Measurements from ENCODE around the gene GRAMD2A.
A peak's percentile ranks its signal among the peaks of the same experiment; 100 is the strongest.

The GRAMD2A gene

DNA sequence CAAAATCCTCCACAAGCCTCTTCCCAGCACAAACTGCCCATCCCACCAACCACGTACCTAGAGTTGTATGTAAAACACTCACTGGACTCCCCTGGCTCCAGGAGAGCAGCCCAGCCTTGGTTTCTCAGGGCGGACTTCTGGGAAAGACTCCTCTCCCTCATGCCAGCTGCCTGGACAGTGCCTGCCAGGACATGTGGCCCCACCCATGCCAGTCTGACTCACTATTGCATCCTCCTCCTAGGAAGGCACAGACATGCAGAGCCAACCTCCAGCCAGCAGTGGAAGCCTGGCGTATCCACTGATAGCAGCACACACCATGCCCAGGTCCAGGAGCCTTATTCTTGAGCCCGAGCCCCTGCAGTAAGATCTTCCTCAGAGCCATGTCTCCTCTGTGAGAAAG, 24.8 kb upstream of the GRAMD2A start:
- DNase-seq (ENCODE audit: low read depth) = no peak
- H3K4me3 ChIP-seq (ENCODE audit: low read depth, low read length) = no peak overlapping the region

DNA sequence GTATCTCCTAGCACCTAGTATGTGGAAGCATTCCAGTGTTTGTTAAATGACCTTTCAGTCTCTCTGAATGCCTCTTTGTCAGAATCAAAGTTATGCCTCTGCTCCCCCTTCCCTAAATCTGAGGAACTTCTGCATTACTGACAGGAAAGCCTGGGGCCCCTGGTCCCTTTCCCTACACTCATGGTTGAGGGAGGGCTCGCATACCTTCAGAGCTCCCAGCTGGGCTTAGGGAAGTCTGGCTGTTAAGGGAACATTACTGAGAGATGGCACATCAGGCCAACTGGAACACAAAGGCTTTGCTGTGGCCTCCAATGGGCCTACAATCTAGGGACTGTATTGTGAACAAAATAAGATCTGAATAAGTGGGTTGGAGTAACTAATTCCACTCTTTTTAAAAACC, 23.1 kb upstream of the GRAMD2A start:
- no peak for DNase-seq (ENCODE audit: low read depth)
- H3K4me3 ChIP-seq (ENCODE audit: low read depth, low read length) = no peak overlapping the region

DNA sequence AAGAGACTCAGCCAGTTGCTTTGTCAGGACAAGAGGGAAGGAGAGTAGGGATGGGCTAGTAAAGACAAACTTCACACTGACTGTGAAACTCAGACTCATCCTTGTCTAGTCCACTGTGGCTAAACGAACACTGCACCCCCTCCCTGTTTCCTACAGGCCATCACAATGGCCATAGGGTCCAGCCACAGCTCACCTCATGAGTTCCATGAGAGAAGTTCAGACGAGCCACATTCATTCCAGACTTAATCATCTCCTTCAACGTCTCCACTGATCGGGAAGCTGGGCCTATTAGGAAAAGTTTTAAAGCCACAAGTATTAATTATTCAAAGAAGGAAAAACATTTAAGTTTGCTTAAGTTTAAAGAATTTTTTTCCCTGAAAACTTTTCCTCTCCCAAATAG, 19.6 kb upstream of the GRAMD2A start:
- DNase-seq (ENCODE audit: low read depth) = no peak
- H3K4me3 ChIP-seq (ENCODE audit: low read depth, low read length) = no peak overlapping the region

DNA sequence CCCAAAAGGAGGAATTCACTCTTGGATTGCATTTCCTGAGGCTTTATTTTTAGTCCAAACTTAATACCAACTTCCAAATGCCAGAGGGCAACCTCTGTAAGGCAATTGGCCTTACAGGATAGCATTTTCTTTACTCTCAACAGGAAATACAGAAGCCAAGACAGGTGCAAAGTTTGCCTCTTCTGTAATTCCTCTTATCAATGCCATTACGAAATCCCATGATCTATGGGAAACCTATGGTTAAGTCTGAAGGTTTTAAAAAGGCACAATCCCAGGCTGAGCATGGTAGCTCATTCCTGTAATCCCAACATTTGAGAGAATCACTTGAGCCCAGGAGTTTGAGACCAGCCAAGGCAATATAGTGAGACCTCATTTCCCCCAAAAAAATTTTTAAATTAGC, 18.5 kb upstream of the GRAMD2A start:
- DNase-seq (ENCODE audit: low read depth) = no peak
- H3K4me3 ChIP-seq (ENCODE audit: low read depth, low read length) = no peak overlapping the region

DNA sequence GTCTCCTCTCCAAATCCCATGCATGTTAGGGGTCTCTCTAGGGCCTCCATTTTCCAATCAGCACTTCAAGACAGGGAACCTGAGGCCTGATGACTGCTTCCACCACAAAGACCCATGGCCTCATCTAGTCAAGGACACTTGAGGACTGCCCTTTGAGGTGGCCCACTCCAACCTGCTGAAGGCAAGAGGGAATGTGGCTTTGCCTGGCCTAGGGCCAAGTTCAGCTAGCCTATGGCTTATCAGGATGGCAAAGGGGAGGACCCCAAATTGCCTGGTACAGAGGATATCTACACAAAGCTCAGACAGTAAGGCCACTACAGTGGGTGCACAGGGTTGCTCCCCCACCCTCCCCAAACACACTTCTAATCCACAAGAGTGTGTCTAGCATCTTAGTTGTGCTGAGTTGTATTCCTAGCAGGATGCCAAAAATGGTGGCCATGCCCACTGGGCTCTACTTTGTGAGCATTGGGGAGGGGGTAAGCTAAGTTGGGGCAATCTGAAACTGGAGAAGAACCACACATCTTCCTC, 10.0 kb upstream of the GRAMD2A start:
- no peak for DNase-seq (ENCODE audit: low read depth)
- no peak overlapping the region for H3K4me3 ChIP-seq (ENCODE audit: low read depth, low read length)

DNA sequence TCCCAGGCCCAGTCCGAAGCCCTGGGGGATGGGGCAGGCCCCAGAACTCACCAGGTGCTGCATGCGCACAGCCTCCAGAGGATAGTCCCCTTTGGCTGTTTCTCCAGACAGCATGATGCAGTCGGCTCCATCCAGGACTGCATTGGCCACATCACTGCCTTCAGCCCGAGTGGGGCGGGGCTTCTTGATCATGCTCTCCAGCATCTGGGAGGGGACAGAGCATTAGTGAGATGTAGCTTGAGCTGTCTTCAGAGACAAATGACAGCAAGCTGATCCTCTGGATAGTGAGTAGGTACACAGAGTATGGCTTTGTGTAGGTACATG, 9.1 kb upstream of the GRAMD2A start:
- no peak overlapping the region for H3K4me3 ChIP-seq (ENCODE audit: low read depth, low read length)
- no peak for DNase-seq (ENCODE audit: low read depth)

DNA sequence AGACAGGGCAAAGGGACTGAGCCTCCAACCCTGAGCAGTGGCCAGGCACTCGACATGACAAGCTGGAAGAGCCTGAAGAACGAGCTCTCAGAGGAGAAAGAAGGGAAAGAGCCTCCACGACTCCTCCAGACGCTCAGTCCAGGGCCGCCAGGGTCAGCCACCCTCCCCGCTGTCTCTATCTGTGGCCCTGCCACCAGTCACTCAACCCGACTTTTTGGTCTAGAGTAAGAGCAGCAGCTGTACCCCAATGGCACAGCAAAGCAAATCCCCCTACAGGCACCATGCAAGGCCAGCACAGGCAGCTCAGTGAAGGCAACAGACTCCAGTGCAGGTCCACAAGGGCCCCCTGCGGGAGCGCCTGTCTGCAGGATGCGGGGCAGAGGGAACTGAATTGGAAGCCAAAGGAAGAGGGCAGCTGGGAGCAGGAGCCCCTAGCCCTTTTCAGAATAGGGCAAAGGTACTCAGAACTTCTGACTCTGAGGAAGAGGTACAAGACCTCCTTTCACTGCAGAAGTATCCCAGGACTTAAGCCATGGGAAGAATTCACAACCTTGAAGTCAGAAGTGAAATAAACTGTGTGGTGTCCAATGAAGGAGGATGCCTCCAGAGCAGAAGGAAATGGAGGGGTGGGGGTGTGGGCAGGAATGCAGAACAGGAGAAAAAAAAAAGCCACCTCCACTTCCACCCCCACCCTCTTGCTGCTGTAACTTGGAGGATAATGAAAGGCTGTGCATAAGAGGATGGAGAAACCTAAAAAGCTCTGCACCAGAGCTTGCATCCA, 8.5 kb upstream of the GRAMD2A start:
- H3K4me3 ChIP-seq (ENCODE audit: low read depth, low read length) = no peak overlapping the region
- DNase-seq (ENCODE audit: low read depth) = no peak

DNA sequence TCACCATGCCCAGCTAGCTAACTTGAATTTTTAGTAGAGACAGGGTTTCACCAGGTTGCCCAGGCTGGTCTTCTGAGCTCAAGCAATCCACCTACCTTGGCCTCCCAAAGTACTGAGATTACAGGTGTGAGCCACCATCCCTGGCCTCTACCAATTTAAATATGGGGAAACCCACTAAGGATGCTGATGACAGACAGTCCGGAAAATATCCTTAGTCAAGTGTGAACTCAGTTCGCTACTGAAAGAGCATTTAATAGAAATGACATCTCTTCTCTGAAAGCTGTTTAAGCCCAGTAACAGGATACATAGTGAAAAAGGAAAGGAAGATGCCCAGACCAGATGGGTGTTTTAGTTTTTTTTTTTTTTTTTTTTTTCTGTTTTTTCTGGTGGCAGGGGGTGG, 7.7 kb upstream of the GRAMD2A start:
- DNase-seq (ENCODE audit: low read depth) = no peak
- no peak overlapping the region for H3K4me3 ChIP-seq (ENCODE audit: low read depth, low read length)

DNA sequence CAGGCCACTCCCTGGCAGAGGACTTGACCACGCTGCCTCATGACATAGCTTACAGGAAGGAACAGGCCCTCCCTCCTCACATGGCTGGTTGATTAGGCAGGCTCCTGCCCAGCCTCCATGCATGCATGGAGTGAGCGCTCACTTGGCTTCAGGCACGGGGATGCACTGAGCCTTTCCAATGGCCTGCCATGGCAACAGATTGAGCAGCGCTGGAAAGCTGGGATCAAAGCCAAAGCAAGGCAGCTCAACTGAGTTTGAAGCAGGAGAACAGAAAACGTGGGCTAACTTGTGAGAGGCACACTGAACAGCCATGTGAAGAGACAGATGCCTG, 5.9 kb upstream of the GRAMD2A start:
- peak; percentile 59 for DNase-seq (ENCODE audit: low read depth)
- H3K4me3 ChIP-seq (ENCODE audit: low read depth, low read length) = no peak overlapping the region

DNA sequence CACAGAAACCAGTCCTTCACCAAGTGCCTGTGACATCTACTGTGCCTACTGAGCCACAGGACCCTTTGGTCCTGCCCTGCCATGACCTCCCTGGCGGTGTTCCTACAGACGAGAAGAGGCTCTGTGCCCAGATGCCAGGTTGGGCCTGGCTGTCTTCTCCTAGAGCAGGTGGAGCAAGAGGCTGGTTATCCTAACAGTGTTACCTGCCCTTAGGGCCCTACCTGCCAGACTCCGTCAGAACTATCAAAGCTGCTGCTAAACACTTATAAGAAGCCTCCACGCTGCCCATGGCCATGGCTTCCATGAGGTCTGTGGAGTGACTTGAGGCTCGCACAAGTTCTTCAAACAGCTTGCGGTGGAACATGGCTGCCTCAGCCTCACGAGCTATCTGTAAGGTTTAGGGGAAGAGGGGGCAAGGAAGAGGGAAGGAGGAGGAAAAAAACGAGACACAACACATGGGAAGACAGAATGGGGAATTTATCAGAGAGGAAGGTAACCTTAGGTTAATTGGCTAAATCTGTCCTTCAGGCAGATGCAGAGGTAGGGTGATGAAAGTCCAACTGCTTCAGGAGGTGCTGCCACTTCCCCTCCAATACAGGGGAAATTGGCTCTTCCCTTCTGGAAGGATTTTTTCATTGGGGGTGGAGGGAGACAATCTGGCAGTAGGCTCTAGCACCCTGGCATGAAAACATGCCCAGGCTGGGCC, 5.4 kb upstream of the GRAMD2A start:
- DNase-seq (ENCODE audit: low read depth) = no peak
- no peak overlapping the region for H3K4me3 ChIP-seq (ENCODE audit: low read depth, low read length)

DNA sequence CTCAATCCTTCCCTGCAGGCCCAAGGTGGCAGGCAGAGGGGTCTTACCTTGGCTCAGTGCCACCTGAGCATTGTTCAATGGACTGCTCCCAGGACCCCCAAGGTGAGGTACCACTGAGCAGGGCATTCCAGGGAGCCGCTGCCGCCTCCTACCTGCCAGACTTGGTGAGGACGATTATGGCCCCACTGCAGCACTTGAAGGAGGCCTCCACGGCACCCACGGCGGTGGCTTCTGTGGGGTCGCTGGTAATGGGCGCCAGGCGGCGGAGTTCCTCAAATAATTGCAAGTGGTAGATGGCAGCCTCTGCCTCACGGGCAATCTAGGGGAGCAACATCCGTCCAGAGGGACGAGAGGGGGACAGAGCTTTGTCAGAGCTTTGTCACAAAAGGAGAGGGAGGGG, 4.7 kb upstream of the GRAMD2A start:
- DNase-seq (ENCODE audit: low read depth) = no peak
- H3K4me3 ChIP-seq (ENCODE audit: low read depth, low read length) = no peak overlapping the region

DNA sequence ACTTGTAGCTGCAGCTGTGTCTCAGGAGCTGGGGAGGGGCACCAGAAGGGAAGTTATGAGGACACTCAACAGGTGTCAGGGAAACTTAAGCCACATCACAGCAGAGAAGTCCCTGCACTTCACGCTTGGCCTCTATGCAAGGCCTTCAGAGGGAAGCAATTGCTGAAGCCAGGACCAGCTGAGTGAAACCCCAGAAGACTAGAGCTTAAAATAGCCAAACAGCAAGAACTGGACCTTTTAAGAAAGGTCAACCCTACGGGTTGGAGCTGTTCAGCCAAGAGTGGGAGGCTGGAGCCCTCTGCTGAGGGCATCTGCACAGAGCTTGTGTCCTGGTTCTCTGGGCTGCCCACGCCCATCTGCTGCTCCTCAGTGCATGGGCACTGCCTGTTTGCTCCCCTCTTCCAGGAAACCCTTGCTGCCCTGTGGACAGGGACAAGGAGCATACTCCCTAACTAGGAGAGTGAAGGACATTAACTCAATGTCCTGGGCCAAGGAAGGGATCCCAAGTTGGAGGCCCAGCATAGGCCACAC, 3.9 kb upstream of the GRAMD2A start:
- DNase-seq (ENCODE audit: low read depth) = no peak
- no peak overlapping the region for H3K4me3 ChIP-seq (ENCODE audit: low read depth, low read length)

DNA sequence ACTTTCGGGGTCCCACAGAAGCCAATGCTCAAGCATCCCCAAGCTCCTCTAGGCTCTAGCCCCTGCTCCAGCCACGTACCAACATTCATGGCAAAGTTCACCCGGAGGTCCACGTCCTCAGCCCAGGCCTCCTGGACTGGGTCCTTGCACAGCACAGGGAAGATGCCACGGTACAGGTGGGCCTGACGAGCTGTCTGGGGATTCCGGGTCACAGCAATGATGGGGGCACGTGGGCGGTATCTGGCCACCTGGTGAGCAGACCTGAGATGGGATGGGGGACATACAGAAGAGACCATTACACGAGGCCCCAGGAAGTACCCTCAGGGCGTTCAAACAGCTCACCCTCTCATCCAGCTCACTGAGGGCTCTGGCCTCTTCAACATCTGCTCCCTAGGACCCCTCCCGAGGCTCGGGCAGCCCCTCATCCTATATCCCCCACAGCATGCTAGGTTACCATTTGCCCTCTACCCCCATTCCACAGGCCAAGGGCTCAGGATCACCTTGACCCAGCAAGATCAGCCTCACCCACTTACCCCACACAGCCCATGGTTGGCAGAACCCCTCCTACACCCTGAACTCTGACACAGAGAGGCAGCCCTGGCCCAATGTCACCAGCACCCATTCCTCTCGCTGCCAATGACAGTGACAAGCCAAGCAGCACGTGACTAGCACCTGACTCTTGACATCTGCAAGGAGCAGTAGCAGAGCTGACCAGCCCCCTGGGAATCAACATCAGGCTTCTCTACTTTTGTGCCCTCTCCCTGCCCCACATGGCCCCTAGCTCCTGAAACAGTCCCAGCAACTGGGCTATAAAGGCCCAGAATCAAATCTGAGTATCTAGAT, 3.0 kb upstream of the GRAMD2A start:
- DNase-seq (ENCODE audit: low read depth) = no peak
- no peak overlapping the region for H3K4me3 ChIP-seq (ENCODE audit: low read depth, low read length)

DNA sequence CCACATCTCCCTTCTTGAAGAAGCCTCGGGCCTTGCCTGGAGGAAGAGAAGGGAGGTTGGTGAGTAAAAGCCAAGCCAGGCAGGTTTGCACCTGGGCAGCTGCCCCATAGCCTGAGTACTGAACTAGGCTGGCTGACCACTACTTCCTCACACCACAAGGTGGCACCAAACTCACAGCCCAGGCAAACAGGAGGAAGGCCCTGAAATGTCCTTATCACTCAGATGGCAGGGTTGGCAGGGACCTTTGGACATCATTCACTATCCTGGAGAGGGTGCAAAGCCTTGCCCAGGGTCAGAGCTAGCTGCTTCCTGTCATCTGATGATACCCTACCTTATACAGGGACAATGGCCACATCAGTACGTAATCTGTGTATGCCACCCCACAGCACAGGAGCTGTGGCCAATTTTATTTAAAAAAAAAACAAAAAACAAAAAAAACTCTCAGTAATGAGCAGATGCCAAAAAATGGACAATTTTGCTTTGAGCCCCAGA, 2.2 kb upstream of the GRAMD2A start:
- DNase-seq (ENCODE audit: low read depth) = peak; percentile 29
- no peak overlapping the region for H3K4me3 ChIP-seq (ENCODE audit: low read depth, low read length)

DNA sequence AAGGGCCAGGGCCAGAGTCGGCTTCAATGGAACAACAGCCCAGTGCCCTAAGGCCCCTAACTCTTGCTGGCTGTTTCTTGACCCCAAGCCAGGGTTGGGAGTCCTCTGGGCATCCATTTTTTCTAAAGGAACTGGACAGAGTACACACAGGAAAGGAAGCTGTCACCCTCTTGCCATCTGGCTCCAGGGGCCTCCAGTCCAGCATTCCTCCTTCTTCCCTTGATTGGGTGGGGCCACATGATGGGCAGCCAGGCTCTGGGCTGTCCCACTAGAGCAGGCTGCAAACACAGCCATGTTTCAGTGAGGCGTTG, 1.6 kb upstream of the GRAMD2A start:
- DNase-seq (ENCODE audit: low read depth) = no peak

DNA sequence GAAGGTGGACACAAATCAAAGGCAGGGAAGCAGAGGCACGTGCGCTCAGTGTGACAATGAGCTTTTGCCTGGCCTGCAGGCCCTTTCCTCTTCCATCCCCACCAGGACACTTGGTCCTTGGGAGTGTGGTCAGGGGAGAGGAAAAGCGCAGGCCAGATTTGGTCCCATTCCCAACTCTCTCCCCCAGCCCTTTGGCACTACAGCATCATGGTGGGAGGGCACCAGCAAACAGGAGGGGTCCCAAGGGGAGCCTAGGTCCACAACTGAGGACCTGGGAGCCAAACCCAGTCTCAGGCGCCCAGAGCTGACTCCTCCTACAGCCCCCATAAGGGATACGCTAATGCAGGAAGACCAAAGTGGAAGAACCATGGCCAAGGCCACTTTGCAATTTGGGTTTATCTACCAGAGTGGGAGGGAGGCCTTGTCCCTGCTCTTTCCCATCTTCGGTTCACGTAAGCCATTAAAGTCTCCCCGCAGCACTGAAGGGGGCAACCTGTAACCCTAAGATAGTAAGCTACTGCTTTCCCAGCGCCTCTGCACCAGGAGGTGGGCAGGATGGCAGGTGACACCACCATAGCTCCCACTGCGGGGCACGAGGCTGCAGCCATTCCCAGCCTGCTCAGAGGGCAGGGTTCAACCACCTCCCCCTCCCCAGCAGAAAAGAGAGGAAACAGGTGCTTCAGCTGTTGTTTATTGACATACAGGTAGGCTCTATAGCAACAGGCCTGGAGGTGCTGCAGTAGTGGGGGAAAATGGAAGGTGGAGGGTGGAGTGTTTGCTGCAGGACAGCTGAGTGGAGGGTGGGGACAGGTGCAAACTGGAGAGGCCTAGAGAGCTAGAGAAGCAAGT, 993 bp upstream of the GRAMD2A start:
- H3K4me3 ChIP-seq (ENCODE audit: low read depth, low read length) = no peak overlapping the region
- no peak for DNase-seq (ENCODE audit: low read depth)

More for the DNA sequence above, 1.6 kb upstream of the GRAMD2A start:
- no peak overlapping the region for H3K4me3 ChIP-seq (ENCODE audit: low read depth, low read length)

DNA sequence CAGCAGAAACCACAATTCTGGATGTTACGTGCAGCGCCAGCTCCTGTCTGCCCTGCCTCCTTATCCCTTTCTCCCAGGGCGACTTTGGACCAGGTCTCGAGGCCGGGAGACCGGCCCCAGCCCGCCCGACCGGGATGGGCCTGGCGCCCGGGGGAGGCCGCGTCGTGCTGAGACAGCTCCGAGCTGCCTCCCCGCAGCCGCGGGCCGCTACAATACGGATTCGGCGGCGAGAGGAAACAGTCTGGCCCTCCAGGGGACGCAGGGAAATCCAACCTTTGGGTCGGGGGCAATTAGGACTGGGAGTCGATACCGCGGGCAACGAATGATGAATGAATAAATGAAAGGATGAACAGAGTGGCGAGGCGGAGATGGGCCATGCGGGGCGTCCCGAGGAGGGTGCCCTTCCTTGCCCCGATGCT, 537 bp downstream of the GRAMD2A start:
- H3K4me3 ChIP-seq (ENCODE audit: low read depth, low read length) = peak overlapping the region; percentile 31
- DNase-seq (ENCODE audit: low read depth) = no peak

DNA sequence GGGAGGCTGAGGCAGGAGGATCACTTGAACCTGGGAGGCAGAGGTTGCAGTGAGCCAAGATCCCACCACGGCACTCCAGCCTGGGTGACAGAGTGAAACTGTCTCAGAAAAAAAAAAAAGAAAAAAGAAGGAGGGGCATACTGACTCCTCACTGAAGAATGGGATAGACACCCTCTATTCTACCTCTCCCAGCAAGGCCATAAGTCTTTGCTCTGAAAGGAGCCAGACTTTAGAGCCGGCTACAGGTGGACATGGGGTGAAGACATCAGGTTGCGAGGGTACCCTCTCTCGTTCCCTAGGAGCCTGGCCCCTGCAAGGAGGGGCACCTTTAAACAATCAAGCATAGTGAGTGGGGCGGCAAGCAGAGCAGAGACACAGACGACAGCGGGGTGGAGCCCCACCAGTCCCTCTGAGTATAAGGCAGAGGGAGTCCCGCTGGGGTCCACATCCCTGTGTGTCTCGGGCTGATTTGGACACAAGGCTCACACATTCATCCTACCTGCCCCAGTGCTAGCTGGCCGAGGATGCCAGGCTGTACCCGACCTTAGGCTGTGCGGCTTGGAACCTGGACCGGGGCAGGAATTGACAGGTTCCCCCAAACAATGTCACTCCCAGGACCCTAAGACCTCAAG, 1.1 kb downstream of the GRAMD2A start:
- DNase-seq (ENCODE audit: low read depth) = no peak
- no peak overlapping the region for H3K4me3 ChIP-seq (ENCODE audit: low read depth, low read length)

DNA sequence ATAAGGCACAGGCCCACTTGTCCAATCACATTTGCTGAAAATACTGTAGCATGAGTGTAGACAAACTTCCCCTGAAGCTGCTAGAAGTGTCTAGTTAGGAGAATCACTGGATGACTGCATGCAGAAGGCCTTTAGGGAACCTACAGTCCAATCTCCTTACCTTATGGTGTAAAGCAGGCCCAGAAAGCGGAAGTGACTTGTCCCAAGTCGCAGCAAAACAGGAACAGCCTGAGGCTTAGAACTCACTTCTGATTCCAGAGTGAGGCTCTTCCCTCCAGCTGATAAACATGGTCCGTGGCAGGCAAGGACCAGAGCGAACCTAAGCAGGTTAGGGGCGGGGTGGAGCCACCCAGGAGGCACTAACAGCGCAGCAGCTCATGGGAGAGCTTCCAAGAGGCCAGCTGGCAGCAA, 2.5 kb downstream of the GRAMD2A start:
- no peak overlapping the region for H3K4me3 ChIP-seq (ENCODE audit: low read depth, low read length)
- DNase-seq (ENCODE audit: low read depth) = no peak

Measured in skeletal muscle cell (primary cell).